Fibroblast of the aortic adventitia (primary cell): ENCODE measurements around the gene DCAF11. TPM values are rescaled to one million over a fixed set of nuclear protein-coding genes. Genes with fewer than 3 reads are reported as not detected.

ENCODE experiments used
- DNase-seq: peaks from one replicate; pipeline ENCODE4 v3.0.0-alpha.2; 2010; ENCODE audit warnings: low read depth
- H3K4me3 ChIP-seq: 2 replicates; pipeline ENCODE4 v1.5.1; 2011; ENCODE audit warnings: low read depth, mild to moderate bottlenecking, control low read depth, low read length, moderate library complexity
- CTCF ChIP-seq: IDR thresholded peaks from 2 replicates; pipeline ENCODE4 v1.5.1; 2011; ENCODE audit warnings: mild to moderate bottlenecking, low read length, control low read depth, inconsistent platforms; ENCODE audit not compliant: insufficient read depth
- total RNA-seq: library from RNA; depleted of rRNA; stranded (reverse); fragments of >200 nt; gene quantifications from 2 replicates; pipeline ENCODE4 v1.2.3, GENCODE V29; 2012; ENCODE audit warnings: low replicate concordance

The DCAF11 gene
- total RNA-seq, 1 donor, result 44.6 TPM

DNA sequence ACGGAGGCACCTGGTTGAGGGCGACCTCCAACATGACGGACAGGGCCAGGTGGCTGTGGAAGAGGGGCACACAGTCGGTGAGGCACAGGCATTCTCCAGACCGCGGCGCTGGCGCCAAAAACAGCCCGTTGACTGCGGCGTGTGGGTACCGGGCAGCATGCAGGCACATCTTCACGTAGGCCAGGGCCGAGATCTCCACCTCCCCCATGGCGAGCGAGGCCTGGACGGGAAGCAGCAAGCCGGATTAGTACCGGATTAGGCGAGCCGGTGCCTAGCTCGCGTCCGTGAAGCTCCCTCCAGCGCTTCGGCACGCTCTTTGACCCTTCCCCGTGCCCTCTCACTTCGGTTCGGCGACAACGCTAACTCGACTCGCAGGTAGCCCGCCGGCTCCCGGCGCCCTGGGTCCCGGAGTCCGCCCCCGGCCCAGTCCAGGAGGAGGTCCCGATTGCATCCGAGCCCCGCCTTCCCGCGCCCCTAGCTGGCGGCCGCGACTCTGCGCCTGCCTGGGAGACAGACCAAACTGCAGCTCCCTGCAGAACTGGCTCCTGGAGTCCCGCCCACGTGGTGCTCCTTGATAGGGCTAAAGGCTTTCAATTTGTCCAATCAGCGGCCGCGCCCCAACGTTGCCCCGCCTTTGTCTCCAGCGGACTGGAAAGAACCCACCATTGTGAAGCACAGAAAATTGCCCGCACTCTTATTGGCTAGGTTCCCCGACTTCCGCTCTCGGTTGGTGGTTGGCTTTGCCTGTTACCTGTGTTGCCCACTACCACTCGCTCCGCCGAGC lies 26.7 kb downstream of the DCAF11 start, which contains the start of gene EMC9:
Gene EMC9 (minus strand): TSS at position 495 of the 784 bp plus-strand sequence. CDS start 287 bp downstream, at position 208.
- peak within 1 kb of the TSS; percentile 92 for H3K4me3 ChIP-seq
- peak; percentile 60 for TF ChIP-seq CTCF
- DNase-seq, result peak; percentile 99

- TF ChIP-seq CTCF, result no peak
- DNase-seq, result peak; percentile 31
- no peak overlapping the region for H3K4me3 ChIP-seq
Observed at GRCh38 chr14:24143511-24143910, 28.9 kb downstream of the DCAF11 start.

GRCh38 chr14:24144451-24144850 lies 29.9 kb downstream of the DCAF11 start:
- no peak overlapping the region for H3K4me3 ChIP-seq
- no peak for TF ChIP-seq CTCF
- DNase-seq, result no peak

DNA sequence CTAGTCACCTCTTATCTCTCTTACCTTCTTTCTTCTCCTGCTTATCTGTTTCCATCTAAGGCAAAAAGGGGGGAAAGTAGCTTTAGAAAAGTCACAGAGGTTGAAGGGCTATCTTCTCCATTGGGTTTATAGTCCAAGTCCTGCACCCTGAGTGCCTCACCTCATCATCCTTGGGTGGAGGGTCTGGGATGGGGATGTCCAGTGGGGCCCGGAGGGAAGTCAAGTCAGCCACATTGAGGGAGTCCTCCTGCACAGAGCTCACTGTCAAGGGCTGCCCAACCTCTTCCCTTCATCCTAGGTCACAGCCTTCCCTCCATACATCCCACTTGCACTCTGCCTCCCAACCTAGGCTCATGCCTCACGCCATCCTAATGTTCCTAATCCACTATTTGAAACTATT lies 30.6 kb downstream of the DCAF11 start:
- TF ChIP-seq CTCF, result no peak
- DNase-seq, result no peak
- peak overlapping the region; percentile 95 for H3K4me3 ChIP-seq

DNA sequence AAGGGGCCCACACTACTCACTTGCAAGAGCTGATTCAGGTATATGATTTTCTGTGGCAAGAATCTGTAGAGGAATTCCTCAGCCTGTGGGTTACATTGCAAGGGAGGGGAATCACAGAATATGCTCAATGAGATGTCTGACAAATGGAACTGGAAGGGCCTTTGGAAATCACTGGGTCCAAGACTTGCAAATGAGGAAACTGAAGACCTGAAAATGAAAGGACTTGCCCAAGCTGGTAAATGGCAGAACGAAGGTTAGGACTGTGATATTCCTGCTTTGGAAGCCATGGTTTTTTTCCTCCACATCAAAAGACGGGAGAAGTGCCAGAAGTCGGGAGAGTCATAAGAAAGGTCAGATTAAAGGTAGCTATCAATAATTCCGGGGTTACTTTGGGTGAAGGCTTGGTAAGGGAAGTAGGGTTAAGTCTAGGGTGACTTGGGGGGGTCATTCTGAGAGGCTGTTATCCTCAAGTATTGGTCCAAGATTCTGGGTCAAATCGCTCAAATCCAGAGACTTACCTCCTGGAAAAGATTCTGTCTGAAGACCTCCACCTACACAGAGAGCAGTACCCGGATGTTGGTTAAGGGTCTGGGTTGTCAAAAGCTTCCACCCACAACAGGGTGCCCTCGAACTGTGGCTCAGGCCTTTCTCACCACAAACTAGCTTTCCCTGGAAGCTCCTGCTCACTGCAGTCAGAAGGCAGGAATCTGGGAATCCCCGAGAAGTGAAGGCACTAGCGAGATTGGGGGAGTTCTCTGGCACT lies 31.3 kb downstream of the DCAF11 start:
- peak; percentile 11 for DNase-seq
- TF ChIP-seq CTCF, result no peak

DNA sequence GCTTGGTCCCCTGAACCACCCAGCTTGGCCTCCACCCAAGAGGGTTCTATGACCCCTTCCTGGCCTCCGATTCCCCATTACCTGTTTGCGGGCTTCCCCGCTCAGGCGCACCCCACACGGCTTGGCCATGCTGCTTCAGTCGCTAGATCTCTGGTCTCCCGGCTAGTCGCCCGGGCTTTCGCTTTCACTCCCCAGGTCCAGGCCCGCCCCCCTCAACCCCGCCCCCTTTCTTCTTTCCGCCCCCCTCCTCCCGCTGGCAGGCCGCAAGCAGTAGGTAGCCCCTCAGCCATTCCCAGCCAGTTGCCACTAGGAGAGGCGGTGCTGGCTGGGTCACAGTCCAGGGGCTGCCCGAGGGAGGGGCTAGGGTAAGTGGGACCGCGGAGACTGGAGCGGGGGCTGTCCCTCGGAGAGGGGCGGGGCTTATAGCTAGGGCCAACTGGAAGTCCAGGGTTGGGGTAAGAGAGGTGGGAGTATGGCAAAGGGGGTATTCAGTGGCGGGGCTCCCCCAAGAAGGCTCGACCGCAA lies 31.9 kb downstream of the DCAF11 start, which contains the start of gene PSME2:
Gene PSME2 (minus strand): TSS at position 158 of the 525 bp plus-strand sequence. CDS start 29 bp downstream, at position 129.
- TF ChIP-seq CTCF, result peak; percentile 4
- DNase-seq, result peak; percentile 93
- H3K4me3 ChIP-seq, result peak within 1 kb of the TSS; percentile 95

More for the DNA sequence above, 31.3 kb downstream of the DCAF11 start:
- peak overlapping the region; percentile 95 for H3K4me3 ChIP-seq
